Measurements from ENCODE around the gene ARID5B. TPM values are rescaled to one million over a fixed set of nuclear protein-coding genes. Genes with fewer than 3 reads are reported as not detected.
"Not testable (repeated sequence)": the region's sequence is repeated elsewhere in the genome, so short reads cannot be mapped to it uniquely, and the experiment has no call there.

Gene ARID5B, protein sequence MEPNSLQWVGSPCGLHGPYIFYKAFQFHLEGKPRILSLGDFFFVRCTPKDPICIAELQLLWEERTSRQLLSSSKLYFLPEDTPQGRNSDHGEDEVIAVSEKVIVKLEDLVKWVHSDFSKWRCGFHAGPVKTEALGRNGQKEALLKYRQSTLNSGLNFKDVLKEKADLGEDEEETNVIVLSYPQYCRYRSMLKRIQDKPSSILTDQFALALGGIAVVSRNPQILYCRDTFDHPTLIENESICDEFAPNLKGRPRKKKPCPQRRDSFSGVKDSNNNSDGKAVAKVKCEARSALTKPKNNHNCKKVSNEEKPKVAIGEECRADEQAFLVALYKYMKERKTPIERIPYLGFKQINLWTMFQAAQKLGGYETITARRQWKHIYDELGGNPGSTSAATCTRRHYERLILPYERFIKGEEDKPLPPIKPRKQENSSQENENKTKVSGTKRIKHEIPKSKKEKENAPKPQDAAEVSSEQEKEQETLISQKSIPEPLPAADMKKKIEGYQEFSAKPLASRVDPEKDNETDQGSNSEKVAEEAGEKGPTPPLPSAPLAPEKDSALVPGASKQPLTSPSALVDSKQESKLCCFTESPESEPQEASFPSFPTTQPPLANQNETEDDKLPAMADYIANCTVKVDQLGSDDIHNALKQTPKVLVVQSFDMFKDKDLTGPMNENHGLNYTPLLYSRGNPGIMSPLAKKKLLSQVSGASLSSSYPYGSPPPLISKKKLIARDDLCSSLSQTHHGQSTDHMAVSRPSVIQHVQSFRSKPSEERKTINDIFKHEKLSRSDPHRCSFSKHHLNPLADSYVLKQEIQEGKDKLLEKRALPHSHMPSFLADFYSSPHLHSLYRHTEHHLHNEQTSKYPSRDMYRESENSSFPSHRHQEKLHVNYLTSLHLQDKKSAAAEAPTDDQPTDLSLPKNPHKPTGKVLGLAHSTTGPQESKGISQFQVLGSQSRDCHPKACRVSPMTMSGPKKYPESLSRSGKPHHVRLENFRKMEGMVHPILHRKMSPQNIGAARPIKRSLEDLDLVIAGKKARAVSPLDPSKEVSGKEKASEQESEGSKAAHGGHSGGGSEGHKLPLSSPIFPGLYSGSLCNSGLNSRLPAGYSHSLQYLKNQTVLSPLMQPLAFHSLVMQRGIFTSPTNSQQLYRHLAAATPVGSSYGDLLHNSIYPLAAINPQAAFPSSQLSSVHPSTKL
- total RNA-seq = 14.0 TPM
- long read RNA-seq, partial matches to known transcripts = 1 of 2 reads
- long read RNA-seq, other reads (novel, unspliced or antisense) = 1 of 2 reads

DNA sequence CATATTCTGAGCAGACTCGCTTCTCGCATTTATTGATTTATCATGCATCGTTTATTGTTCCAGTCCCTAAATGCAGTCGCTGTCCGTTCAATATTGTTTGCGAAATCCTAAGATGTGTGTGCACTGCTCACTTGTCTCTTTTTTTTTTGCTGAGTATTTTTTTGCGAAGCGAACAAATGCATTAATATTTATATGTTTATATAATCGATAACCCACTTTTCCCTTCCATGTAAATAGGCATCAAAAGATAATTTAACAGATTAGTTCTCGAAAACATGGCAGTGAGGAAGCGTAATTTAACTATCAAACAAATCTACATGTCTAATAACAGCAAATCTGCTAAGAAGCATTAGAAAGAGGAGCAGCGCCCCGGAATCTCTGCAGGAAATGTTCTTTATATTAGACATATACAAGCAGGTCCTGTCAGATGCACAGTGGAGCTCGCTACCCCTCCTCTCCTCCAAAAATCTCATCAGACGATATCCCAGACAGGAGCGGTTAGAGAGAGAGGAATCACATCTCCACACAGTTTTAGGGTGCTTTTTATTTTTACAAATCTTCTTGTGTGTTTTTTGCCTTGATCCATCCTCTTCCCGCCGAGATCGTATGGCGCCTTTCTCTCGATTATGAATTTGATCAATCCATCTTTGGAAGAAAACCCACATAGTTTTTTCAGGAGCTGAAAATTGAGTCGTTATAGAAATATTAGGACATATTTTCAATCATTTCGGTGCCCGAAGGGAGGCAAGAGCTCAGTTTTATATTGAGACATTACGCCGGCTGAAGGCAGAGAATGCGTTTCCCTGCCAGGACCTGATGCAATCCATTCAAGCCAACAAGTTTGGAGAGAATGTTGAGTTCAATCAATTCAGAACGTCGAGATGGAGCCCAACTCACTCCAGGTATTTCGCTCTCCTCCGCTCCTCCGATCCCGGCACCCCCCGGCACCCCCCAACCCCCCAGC is at the start of gene ARID5B:
ARID5B (plus strand) TSS at position 871 of the 964 bp plus-strand sequence; CDS start at position 882, 11 bp downstream.
- ATAC-seq = no peak
- DNase-seq (ENCODE audit: missing footprints) = no peak
- intact Hi-C loops (cut with DNase I) = loop anchor here (2.0 to 5.0 kb wide), 3 partner anchors 41 to 146 kb away; no protein-coding TSS in a partner anchor

DNA sequence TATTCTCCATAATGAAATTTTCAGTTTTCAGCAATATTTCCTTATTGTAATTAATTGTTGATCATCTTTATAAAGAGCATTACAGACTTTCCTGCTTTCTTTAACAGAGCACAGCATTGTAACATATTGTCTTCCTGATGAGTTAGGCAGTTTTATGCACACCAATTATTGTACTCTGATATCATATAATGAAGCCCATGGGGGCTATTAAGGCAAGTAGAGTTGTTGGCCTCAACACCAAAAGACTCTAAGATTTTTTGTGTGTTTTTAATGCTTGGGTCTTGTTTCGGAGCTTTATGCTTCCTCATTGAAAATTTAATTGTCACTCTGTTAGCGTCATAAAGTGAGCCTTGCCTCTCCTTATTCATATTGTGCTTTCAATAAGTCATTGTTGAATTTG is 49.2 kb upstream of the ARID5B start:
- ATAC-seq = no peak
- intact Hi-C loops (cut with DNase I) = no loop called here

DNA sequence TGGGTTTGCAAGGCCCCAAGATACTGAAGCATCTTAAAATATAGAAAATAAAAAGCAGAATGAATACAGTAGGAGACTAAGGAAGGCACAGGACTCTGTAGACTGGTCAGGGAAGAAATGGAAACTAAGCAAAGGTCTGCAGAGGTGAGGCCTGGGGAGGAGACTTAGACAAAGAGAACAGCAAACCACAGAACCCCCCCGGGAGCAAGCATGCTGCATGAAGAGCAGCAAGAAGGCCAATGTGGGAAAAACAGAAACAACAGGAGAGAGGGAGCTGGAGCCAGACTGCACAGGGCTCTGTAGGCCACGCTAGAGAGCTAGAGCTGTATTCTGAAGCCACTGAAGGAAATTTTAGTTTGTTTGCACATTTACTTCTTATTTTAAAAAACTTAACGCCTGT is 45.7 kb upstream of the ARID5B start:
- ATAC-seq (no peak), DNase-seq (ENCODE audit: missing footprints) (no peak)
- intact Hi-C loops (cut with DNase I) = no loop called here

More for the DNA sequence above, 49.2 kb upstream of the ARID5B start:
- DNase-seq (ENCODE audit: missing footprints) = no peak

DNA sequence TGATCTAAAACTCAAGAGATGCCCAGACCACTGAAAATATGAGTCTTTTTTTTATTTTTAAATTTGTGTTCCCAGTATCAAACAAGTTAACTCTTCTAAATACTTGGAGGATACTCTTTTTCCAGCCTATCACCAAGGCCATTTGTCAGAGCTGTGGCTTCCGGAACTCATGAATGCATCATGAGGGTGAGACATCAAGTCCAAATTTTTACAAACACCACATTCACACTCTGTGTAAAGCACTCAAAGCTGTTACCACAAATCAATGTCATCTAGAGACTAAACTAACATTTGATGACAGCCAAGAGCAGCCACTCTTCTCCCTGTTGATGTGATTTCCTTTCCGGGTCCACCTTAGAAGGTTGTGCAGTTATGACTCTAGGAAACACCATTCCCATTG is 43.8 kb upstream of the ARID5B start:
- ATAC-seq (no peak), DNase-seq (ENCODE audit: missing footprints) (no peak)
- intact Hi-C loops (cut with DNase I) = no loop called here

DNA sequence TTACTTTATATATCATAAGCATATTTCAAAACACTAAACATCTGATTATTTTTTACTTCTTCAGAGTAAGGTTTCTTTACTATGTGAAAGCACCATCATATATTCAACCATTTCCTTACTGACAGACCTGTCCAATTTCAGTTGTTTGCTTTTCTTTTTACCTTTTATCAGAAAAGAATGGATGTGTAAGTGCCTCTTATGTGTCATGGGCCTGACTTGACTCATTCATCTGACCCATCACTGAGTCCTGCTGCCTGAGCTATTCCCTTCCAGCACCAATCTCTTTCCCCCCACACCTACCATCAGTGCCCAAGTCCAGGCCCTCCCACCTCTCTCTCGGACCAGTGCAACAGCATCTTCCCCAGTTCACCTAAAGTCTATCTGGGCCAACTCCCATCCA is 41.7 kb upstream of the ARID5B start:
- no peak for ATAC-seq
- no peak for DNase-seq (ENCODE audit: missing footprints)
- intact Hi-C loops (cut with DNase I) = no loop called here

DNA sequence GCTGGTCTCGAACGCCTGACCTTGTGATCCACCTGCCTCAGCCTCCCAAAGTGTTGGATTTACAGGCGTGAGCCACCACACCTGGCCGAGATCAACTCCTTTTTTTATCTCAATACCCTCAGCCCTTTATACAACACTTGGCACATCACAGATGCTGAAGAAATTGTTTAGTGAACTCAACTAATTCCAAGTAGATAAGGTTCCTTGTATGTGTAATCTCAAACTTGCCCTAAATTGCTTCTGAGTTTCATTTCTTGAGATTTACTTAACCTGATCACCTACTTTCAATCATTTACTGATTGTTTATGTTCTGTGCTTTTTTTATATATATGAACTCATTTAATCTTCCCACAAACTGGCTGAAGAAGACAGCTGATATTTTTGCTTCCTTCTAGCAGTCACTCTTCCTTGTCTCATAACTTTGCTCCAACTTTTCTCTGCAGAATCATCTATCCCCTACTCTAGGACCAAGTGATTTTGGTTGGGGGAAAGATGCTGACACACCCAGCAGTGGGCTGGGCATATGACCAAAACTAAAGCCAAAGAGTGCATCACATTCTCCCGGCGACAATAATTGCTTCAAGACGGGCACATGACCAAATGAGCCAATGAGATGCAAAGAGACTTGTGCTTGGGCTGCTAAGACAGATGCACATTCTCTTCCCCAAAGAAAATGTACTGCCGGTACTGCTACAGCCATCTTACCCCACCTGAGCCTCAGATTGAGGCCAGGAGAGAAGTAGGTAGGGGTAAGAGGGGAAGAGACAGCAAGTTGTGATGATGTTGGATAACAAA is 40.3 kb upstream of the ARID5B start:
- ATAC-seq = no peak
- intact Hi-C loops (cut with DNase I) = no loop called here
- no peak for DNase-seq (ENCODE audit: missing footprints)

DNA sequence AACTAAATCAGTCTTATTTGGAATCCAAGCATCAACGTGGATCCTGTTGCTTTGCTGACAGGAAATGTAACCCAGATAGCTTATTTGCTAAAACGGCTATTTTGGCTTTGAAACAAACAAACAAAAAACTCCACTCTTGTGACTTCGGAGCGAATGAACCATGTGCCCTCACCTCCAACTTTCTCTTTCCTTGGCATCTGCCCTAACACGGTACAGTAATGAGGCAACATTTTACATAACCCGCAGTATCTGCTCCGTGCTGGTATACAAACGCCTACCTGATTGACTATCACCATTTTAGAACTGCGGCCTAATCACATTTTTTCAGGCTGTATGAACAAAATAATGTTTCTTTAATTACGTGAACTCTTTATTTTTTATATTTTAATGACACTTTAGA is 37.5 kb upstream of the ARID5B start:
- ATAC-seq (no peak), DNase-seq (ENCODE audit: missing footprints) (no peak)
- intact Hi-C loops (cut with DNase I) = no loop called here

DNA sequence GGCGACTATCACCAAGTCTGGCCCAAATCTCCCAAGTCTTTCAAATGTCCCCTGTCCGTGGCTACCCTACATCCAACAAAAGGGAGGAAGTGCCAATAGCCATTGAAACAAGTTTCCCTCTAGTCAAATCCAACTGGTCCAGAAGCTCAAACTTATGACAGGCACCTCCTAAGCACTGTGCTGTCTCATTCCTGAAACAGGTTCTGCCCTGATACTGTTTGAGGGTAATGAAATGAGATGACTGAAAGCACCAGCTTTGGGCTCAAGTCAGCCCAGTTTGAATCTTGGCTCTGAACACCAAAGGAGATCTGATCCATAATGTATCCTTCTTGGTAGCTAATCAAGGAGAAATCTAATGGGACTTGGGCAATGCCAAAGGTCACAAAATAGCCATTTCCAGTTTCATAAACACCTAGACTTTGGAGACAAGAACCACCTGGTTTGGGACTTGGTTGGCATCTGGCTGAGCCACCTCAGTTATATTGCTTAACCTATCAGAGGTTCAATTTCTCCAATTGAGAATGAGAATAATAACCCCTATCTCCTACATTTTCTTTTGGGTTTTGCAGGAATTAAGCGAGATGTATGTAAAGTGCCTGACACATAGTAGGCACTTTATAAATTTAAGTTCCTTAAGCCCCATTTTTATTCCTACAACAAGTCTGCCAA is 34.7 kb upstream of the ARID5B start:
- intact Hi-C loops (cut with DNase I) = no loop called here
- no peak for DNase-seq (ENCODE audit: missing footprints)
- no peak for ATAC-seq

DNA sequence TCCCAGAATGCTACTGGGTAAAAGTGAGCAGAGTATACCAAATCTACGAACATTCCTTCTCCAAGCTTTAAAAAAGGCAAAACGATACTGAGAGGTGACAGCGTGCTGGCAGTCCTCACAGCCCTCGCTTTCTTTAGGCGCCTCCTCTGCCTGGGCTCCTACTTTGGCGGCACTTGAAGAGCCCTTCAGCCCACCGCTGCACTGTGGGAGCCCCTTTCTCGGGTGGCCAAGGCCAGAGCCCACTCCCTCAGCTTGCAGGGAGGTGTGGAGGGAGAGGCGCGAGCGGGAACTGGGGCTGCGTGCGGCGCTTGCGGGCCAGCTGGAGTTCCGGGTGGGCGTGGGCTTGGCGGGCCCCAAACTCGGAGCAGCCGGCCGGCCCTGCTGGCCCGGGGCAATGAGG is 34.1 kb upstream of the ARID5B start:
- DNase-seq (ENCODE audit: missing footprints); ATAC-seq; intact Hi-C loops (cut with DNase I): not testable (repeated sequence)

DNA sequence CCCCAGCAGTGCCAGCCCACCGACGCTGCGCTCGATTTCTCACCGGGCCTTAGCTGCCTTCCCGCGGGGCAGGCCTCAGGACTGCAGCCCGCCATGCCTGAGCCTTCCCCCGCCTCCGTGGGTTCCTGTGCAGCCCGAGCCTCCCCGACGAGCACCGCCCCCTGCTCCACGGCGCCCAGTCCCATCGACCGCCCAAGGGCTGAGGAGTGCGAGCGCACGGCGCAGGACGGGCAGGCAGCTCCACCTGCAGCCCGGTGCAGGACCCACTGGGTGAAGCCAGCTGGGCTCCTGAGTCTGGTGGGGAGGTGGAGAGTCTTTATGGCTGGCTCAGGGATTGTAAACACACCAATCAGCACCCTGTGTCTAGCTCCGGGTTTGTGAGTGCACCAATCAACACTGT is 33.7 kb upstream of the ARID5B start:
- ATAC-seq; intact Hi-C loops (cut with DNase I): not testable (repeated sequence)
- DNase-seq (ENCODE audit: missing footprints) = peak; percentile 64

DNA sequence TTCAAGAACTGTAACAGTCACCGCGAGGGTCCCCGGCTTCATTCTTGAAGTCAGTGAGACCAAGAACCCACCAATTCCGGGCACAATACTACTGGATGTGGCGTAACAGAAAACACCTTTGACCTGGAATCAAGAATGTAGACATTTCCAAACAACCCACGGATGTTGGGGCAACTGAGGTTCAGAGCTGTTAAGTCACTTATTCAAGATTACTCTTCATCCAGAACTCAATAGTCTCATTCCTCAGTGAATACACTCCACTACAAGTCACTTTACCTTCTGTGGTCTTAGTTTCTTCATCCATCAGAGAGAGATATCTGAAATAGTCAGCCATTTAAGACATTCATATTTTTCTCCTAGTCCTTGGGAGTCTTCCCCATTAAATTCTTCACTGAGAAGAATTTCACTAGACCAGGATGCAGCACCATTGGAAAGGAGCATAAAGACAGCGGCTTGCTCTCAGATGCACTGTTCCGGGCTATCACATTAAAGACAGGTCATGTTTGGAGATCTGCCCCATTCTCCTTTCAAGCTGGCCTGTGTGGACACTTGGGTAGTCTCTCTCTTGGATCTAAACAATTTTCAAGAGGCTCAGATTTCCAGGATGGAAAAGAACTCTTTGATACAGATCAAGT is 32.3 kb upstream of the ARID5B start:
- intact Hi-C loops (cut with DNase I) = no loop called here
- no peak for DNase-seq (ENCODE audit: missing footprints)
- no peak for ATAC-seq

DNA sequence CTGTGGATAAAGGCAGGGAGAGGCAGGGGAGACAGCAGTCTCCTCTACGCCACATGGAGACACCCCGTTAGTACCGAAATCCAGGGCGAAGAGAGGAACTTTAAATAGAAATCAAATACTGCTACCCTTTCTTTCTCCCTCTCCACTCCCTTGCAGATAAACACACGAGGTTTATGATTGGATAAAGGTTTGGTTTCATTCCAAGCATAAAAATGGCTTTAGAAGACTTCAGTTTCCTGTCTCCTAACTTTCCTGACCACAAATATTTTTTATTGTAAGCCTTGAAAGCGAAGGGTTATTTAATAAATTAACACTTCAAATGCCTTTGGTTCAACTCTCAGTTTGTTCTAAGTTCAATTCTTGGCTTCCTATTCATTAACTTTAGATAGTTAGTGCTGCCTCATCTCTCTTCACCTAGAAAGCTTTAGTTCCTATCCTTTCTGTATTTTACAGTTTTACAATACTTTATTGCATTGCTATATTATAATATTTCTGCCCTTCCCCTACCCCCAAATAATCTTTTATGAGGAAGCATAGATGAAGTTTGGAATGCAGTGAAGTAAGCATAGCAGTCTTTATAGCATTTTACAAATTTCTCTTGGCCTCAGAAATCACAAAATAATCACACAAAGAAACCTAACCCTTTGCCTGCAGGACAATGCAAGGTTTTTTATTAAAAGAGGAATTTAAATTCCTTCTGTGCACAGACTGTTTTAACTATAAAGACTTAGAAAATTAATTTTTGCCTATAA is 31.5 kb upstream of the ARID5B start:
- intact Hi-C loops (cut with DNase I) = no loop called here
- no peak for ATAC-seq

DNA sequence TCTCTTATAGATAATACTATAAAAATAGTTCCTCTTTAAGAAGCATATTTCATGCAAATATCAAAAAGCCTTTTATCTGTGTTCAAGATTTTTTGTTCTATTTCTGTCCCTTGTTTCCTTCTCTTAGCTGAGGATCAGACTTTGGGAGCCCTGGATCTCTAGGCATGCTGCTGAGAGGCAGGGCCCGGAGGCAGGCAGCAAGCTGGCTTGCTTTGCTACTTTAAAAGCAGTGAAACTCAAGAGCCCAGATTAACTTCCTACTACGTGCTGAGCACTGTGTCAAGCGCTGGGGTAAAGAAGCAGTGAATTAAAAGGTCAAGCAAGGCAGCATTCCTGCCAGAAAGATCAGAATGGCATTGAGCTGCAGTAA is 31.0 kb upstream of the ARID5B start:
- DNase-seq (ENCODE audit: missing footprints) (no peak), ATAC-seq (no peak)
- intact Hi-C loops (cut with DNase I) = no loop called here

More for the DNA sequence above, 31.5 kb upstream of the ARID5B start:
- no peak for DNase-seq (ENCODE audit: missing footprints)

DNA sequence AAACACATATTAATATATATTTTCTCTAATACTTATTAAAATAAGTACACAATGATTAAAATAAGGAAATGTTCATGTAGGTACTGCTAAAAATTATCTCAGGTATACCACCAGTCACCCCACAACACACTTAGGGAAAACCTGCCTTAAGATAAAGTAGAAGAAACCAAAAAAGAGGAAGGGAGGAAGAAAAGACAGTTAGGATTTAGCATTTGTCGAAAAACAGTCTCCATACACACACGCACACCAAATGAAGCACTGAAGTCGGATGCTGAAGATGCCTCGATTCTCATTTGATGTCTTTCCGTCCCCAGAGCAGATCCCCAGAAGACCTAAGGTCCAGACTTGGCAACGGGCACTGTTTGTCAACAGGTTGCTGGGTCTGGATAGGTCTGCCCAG is 30.0 kb upstream of the ARID5B start:
- intact Hi-C loops (cut with DNase I) = no loop called here
- ATAC-seq (no peak), DNase-seq (ENCODE audit: missing footprints) (no peak)

DNA sequence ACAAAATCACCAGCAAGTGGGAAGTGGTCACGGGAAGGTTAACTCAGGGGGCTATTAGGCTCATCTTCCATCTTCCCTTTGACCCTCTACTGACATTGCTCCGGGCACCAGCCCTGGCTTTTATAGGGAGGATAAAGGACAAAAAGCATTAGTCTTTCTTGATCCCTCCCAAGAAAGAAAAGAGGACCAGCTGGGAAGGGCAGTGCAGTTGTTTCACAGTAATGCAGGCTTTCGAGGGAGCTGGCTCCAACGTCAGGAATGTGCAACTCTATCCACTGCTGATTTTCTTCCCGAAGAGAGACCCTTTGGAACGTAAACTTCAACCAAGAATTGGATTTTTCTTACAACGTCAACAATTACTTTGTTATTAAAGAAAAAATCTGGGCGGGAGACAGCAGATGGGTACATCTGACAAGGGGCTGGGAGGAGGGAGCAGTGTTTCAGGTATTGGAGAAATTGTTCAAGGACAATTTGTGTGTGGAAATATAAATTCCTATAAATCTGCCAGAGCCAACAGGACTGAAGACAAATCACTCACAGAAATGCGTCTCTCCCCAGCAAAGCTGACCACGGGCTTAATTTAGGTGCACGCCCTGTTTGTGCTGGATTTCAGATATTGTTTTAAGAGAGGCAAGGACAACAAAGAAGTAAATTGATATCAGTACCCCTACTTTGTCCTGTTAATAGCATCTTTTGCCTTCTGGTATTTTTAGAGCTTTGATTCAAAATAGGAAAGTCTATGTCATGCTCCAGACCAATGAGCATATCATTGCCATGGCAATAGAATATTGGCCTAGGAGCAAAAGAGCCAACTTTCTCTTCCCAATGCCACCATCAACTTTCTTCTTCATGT is 23.4 kb upstream of the ARID5B start:
- DNase-seq (ENCODE audit: missing footprints) (no peak), ATAC-seq (no peak)
- intact Hi-C loops (cut with DNase I) = no loop called here
